Umbilical cord (tissue), 1 donor: ENCODE data around the gene TNFAIP8L3. TPM values are rescaled to one million over a fixed set of nuclear protein-coding genes. Genes with fewer than 3 reads are reported as not detected.

Experiments
- total RNA-seq: library from RNA; depleted of rRNA; stranded (reverse); fragments of >200 nt; gene quantifications from one replicate; pipeline ENCODE4 v1.2.3, GENCODE V29; 2014; ENCODE audit warnings: low replicate concordance; ENCODE audit not compliant: insufficient read depth

TNFAIP8L3 gene
- total RNA-seq, 1 donor from 2014 or later, result 6.3 TPM

Other genes starting within 250 kb of the TNFAIP8L3 start
- gene AP4E1, start 186.2 kb downstream of the TNFAIP8L3 start, total RNA-seq, result 33.2 TPM
- gene CYP19A1, start 243.7 kb upstream of the TNFAIP8L3 start, total RNA-seq, result 2.4 TPM
- 0.96 TPM for gene GLDN, start 246.7 kb upstream of the TNFAIP8L3 start, total RNA-seq